ENCODE measurements around the gene IGFN1. TPM values are rescaled to one million over a fixed set of nuclear protein-coding genes. Genes with fewer than 3 reads are reported as not detected.

The IGFN1 gene
- total RNA-seq, 1 donor from 2014 or later: not detected

- DNase-seq (ENCODE audit: low read depth, low spot score): no peak
These were observed 73.4 kb downstream of the IGFN1 start for GRCh38 chr1:201264072-201264471.

- no peak for DNase-seq (ENCODE audit: low read depth, low spot score)
These were observed 73.9 kb downstream of the IGFN1 start for GRCh38 chr1:201264554-201264953.

- DNase-seq (ENCODE audit: low read depth, low spot score): no peak
These were observed 75.1 kb downstream of the IGFN1 start for GRCh38 chr1:201265756-201266155.

- no peak for DNase-seq (ENCODE audit: low read depth, low spot score)
These were observed 75.7 kb downstream of the IGFN1 start for GRCh38 chr1:201266276-201266675.

GRCh38 chr1:201266774-201267173 lies 76.2 kb downstream of the IGFN1 start:
- DNase-seq (ENCODE audit: low read depth, low spot score): no peak

- no peak for DNase-seq (ENCODE audit: low read depth, low spot score)
These were observed 77.0 kb downstream of the IGFN1 start for GRCh38 chr1:201267481-201268229.

GRCh38 chr1:201268604-201269151 lies 78.1 kb downstream of the IGFN1 start:
- DNase-seq (ENCODE audit: low read depth, low spot score): no peak

GRCh38 chr1:201269281-201269680 lies 78.7 kb downstream of the IGFN1 start:
- DNase-seq (ENCODE audit: low read depth, low spot score): no peak

GRCh38 chr1:201269900-201270410 lies 79.3 kb downstream of the IGFN1 start:
- DNase-seq (ENCODE audit: low read depth, low spot score): no peak

GRCh38 chr1:201270616-201271390 lies 80.2 kb downstream of the IGFN1 start:
- DNase-seq (ENCODE audit: low read depth, low spot score): no peak

- no peak for DNase-seq (ENCODE audit: low read depth, low spot score)
These were observed 82.2 kb downstream of the IGFN1 start for GRCh38 chr1:201272799-201273198.

- no peak for DNase-seq (ENCODE audit: low read depth, low spot score)
These were observed 84.1 kb downstream of the IGFN1 start for GRCh38 chr1:201274616-201275252.

GRCh38 chr1:201275253-201275666 lies 84.6 kb downstream of the IGFN1 start:
- DNase-seq (ENCODE audit: low read depth, low spot score): no peak

- DNase-seq (ENCODE audit: low read depth, low spot score): no peak
These were observed 86.3 kb downstream of the IGFN1 start for GRCh38 chr1:201276891-201277290.

- no peak for DNase-seq (ENCODE audit: low read depth, low spot score)
These were observed 86.8 kb downstream of the IGFN1 start for GRCh38 chr1:201277441-201277840.

Other genes starting within 250 kb of the IGFN1 start
- 2.2 and 2.9 TPM in 2 replicates for gene KIF21B, start 167.1 kb upstream of the IGFN1 start, total RNA-seq
- not detected in 2 replicates for gene CACNA1S, start 78.4 kb upstream of the IGFN1 start, total RNA-seq
- gene ASCL5, start 63.6 kb upstream of the IGFN1 start, total RNA-seq: not detected in 2 replicates
- 52.8 and 58.5 TPM in 2 replicates for gene TMEM9, start 36.4 kb upstream of the IGFN1 start, total RNA-seq
- gene PKP1, start 92.7 kb downstream of the IGFN1 start, total RNA-seq: under 0.01 and 0.04 TPM in 2 replicates
- not detected in 2 replicates for gene TNNT2, start 186.9 kb downstream of the IGFN1 start, total RNA-seq
- gene LAD1, start 208.5 kb downstream of the IGFN1 start, total RNA-seq: not detected in 2 replicates
- gene TNNI1, start 230.9 kb downstream of the IGFN1 start, total RNA-seq: not detected in 2 replicates

Measured in pulmonary artery endothelial cell (primary cell).